ENCODE measurements around the gene ANKH.

Gene ANKH

DNA sequence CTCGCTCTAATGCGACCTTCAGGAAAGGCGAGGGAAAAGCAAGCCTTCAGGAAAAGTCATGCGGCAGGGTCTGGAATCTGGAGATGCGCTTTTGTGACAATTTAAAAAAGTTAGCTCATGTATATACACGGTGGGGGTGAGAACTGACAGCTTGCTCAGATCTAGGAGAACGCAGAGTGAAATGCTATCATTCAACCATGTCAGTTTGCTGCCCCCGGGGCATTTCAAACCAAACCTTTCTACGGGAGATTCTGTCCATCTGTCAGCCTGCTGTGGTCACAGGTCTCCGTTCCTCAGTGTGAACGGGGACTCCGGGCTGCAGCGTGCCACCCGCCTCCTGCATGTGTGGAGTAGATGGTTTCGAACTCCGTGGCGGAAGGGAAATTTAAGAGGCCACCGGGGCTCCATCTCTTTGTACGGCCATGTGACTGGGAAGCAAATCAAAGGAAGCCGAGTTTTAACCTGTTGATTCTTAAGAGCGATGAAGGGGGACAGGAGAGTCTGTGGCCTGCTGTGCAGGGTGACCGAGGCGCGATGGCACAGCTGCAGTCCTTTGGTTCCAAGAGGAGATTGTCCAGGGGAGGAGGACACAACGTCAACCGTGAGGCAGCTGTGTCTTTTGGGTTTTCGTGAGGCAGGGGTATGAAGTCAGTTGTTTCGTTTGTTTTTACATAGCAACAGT is 161.1 kb downstream of the ANKH start:
- no peak for DNase-seq

DNA sequence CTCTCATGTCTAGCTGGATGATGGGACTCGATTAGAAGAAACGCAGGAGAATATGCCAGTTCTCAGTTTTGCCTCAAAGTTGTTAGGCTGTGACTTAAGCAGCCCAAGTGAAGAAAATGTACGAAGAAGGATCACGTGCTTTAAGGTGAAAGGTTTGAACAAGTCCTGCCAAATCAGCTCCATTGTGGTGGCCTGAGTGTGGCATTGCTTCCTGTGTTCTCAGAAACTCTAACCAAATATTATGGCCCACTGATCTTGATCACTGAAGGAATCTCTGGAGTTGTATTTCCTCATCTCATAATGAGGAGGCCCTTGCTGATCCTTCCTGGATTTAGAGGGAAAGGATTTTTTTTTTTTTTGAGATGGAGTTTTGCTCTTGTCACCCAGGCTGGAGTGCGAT is 163.0 kb downstream of the ANKH start:
- DNase-seq = no peak

DNA sequence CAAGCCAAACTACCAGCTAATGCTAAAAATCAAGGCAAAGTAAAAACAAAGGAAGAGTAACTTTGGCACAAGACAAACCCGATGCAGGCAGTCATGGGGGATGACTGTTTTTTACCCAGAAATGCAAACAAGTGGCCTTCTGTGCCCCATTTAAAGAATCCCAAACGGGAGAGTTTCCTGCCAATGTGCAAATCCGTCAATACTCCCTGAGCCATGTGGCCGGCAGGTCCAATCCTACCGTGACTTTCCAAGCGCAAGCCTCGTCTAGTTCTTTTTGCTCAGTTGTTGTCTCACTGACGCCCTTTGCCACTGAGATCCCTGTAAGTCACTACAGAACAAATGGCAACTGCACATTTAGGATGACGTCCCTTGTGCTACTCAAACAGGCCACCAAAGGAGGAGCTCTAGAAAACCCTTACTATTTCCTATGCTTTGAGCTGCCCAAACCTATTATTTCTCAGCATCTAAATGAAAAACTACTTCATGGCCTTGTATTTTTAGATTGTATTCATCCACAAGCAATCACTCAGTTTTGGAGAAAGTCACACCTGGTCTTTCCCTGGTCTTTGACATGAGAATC is 163.7 kb downstream of the ANKH start:
- no peak for DNase-seq

DNA sequence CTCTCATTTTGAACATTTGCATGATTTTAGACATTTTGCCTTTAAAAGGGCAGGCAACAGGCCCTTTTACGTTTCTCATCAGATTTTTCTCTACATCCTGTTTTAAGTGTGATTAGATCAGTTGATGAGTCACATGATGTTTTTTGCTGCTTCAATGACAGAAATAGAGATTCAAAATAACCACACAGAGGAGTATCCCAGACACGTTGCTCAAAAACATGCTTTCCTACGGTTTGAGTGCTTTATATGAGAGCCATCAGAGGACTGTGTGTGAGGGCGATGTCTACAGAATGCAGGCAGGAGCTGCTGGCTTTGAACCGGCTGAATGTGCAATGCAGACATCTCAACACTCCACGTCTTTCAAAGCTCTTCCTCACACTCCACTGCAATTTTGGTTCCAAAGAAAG is 165.0 kb downstream of the ANKH start:
- DNase-seq = peak; percentile 75

DNA sequence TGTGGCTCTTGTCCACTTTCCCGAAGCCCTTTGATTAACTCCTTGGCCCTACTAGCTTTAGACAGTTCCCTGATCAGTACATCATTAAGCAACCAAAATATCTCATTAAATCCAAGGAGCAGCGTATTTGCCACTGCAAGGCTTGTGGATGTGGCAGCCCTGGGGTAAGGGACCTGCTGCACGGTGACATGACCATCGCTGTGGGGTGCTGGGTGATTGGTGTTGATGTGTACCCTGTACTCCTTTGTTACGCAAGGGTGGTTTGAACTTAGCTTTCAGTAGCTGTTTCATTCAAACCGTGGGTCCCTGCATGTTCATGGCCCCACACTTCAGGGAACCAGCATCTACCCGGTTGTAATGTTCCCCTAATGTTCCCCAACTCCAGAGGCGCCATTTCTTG is 166.0 kb downstream of the ANKH start:
- no peak for DNase-seq

DNA sequence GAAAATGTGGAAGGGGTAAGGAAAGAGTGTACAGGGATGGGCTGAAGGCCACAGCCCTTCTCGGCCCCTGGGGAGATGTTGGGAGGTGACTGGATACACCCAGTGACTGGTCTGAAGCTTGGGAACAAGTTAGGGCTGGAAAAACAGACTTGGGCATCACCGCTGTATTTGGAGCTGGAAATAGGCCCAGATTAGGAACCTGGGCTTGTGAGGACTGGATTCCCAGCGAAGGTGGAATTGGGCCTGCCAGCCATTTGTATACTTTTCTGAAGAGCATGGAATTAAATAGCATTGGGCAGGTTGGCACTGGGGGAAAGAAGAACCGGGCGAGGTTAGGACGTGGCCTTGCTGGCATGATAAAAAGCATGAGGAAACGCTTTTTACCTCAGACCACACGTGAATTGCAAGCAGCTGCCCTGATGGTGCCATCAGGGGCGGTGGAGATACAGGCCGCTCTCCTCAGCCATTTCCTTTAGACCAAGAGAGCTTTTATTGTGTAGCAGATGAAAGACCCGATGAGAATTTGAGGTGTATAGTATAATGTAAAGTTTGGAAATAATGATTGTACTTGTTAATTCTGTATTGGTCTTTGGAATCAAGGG is 169.2 kb downstream of the ANKH start:
- DNase-seq = no peak

DNA sequence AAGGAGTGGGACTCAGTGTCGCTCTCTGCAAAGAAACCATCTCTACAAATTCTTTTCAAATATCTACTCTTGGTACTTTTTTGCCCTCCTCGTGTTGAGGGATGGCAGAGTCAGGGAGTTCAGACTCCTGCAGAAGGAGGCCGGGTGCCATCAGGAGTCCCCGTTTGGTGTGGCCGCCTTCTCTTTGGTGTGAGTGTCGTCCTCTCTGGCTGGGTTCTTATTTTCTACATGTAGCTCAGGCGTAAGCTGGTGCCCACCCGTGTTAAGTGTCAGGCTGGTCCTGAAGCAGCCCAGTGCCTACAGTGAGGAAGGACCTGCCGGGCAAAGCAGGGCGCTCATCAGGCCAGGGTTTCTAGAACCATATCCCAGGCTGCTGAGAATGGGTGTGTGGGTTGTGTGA is 170.0 kb downstream of the ANKH start:
- DNase-seq = no peak

DNA sequence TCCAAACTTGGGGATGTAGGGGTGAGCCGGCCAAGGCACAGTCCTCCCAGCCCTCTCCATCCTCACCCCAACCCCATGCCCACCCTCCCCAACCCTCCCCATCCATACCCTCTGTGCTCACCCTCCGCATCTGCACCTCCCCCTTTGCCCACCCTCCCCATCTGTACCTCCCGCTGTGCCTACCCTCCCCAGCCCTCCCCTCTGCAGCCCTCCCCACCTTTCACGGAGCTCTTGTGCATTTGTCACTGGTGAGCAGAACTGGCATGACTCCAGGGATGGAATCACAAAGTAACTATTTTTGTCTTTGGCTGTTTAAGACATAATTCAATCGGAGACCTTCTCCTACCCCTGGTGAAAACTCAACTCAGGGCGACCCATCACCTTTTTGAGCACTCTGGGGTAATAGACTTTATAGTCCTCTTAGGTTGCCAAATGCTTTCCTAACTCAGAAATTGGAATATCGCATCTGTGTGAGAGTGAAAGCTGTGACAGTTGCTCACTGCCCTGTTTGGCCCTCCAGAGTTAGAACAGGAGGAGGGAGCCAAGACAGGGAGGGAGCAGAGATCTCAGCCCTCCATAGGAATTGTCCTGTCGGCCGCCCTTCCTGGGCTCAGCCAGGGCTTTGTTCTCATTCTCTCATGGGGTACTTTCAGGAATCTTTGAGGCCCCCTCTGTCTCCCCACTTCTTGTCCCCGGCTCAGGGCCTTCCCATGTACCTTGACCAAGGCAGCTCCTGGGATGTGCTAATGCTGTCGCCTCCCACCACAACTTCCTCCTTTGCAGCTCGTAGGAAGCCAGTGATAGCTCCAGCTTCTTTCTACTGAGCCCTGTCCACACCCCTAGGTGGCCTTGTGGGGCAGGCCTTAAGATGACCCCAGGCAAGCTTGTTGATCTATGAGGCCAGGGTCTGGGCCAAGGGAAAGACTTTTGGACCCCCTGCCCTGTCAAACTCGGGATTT is 170.8 kb downstream of the ANKH start:
- DNase-seq = no peak

DNA sequence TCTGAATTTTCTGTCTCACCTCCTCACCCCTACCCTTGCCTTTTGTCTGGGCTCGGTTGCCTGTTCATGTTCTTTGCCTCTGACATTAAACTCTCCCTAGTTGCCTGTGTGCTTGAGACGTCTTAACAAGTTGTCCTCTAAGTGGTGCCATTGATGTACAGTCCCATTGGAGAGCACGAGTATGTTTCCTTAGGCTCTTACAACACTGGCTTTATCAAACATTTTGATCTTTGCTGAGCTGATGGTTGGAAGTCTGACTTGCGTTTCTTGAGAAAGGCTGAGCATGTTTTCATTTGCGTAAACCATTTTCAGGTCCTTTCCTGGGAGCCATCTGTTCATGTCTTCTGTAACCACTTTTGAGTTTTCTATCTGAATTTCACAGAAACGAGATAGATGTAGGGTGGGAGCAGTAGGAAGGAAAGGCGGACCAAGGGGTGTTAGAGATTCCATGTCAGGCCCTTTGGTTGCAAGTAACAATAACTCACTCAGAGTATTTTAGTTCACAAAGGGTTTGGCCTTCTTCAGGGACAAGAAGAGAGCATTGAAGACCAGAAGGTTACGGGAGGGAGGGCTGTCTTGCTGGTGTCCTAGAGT is 171.7 kb downstream of the ANKH start:
- DNase-seq = no peak

DNA sequence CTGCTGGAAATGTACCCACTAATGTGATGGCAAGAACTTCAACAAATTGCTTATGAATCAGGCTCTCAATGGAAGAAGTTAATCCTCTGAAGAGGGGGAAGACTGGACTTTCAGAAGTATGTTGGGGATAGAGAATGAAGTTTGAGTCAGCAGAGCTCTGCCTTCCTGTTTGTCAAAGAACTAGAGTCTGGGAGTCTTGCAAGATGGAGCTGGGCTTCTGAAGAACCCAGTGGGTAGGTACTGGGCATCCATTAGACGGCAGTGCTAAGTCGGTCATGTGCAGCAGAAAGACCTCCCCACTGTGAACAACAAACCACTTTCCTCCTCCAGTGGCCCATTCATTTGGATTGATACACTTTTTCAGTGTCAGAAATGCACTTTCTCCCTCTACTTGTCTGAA is 172.4 kb downstream of the ANKH start:
- DNase-seq = no peak

DNA sequence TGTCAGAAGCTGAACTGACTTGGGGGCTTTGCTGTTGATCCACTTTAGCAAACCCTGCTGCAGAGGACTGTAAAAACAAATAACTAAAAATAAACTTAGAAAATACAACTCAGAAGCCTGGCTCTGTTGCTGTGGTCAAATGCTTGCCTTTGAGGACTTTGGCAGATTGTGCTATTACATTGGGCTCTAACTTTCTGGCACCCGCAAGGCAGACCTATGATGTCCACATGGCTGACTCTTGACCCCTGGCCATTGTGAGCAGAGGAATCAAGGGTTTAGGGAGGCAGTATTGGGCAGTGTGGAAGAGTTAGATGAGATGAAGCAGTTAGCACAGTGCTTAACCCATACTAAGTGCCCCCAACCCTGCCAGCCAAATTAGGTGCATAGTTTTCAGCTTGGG is 173.1 kb downstream of the ANKH start:
- DNase-seq = no peak

DNA sequence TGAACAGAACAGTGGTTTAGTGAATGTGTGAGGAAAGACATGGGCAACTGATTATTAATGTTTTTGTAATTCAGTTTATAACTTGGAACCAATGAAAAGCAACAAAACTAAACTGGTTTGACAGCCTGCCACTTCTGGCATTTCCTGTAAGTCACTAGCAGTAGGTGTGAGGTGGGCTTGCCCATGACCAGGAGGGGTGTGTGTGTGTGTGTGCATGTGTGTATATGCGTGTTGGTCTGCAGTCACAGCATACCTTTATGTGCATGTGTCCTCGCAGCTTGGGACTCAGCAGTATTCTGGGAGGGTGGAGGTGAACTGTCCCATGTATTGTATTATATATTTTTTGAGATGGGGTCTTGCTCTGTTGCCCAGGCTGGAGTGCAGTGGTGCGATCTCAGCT is 174.7 kb downstream of the ANKH start:
- DNase-seq = no peak

DNA sequence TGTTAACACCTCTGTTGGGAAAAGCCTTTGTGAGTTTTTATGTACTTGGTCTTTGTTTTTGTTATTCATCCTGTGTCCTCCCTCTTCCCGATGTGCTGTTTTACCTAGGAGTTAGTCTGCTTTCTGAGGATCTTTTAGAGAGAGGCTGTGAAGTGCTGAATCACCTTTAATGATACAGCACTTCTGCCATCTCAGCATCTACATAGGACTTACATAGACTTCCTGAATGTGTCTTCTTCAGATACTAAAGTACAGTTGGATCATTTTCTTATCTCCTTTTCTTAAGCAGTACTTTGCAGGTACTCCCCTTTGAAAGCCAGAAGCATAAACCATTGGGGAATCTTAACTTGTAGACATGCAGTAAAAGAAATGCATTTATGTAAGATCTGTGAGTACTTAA is 175.5 kb downstream of the ANKH start:
- no peak for DNase-seq

DNA sequence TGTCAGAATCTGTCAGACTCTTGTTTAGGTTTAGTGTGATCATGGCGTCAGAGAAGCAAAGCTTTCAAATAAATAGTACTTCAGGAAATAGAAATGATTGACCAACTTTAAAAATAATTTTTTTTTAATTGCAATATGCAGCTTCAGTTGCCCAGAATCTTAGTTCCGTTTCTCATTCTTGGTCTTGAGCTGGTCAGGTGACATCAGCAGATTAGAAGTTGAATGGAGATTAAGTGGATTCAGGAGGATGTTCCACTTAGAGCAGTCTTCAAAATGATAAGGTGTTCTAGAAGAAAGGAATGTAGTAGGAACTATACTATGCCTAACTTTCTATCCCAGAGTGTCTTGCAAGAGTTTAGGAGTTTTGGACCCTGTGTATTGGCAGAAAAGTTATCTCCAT is 176.4 kb downstream of the ANKH start:
- no peak for DNase-seq

DNA sequence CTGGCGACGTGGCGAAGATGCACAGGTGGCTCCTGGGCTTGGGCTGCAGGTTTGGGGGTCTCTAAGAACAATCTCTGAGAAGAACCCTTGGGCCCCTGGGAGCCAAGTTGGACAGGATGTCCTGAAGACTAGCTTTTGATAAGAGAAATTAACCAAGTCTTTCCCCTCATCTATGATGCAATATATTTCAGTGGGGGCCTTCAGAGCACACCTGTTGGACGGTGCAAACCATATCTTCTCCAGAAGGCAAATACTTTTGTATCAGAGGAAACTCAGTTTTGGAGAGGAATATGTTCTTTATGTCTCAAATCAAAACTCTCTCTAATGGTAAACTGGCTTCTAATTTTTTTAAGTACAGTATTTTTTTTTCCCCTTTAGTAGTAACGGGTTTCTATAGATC is 178.5 kb downstream of the ANKH start:
- DNase-seq = no peak

DNA sequence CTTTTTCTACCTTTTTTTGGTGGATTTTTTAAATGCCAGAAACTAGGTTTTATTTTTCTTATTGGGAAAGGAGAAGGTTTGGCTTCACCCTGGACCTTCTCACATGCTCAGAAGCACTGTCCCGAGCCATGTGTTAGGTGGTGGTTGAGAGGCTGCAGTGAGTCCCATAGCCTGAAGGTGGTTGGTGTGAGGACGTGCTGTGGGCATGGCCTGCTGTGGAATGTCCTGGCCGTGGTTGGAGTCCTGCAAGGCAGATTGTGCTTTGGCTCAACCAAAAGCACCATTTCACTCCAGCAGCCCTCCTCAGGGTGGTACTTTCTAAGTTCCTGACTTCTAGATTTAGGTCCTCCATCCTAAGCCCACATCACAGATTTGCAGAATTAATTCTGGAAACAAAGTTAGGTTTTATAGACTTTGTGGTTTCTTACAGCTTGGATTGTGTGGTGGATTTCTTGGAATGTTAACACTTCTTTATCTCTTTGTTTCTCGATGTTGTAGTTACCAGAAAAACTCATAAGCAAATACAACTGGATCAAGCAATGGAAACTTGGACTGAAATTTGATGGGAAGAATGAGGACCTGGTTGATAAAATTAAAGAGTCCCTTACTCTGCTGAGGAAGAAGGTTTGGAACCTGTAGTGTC is 184.4 kb downstream of the ANKH start:
- DNase-seq = no peak

DNA sequence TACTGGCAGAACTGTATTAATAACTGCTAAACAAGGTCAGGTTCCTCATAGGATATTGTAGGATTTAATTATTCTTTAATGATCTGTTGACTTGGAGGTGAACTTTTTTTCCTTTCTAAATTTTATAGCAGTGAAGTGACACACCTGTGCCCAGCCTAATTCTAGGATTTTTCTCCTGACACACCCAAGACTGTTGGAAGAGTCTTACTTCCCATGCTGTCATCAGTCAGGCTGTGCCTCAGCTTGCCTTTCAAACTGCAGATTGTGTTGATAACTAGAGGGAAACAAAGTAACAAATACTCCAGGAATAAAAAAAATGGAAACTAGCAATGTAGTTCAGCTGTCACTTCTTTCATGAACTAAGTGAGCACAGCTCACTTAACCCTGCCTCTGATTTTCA is 185.1 kb downstream of the ANKH start:
- no peak for DNase-seq

DNA sequence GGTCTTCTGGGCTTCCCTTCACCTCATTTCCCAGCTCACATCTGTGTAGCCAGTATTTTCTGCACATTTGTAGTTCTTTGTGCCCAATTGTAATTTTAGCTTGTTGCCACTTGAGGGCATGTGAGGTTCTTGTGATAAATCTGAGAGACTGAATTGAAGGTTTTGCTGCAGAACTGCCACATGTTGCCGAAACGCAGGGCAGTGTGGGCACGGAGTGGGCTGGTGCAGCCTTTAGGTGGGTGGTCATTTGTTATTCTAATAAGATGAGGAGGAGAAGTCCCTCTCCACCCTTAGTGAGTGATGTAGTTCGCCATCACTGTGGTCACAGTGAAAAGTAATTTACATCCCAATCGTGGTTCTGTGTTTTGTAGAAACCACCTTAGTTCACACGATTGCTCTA is 185.8 kb downstream of the ANKH start:
- peak; percentile 71 for DNase-seq

DNA sequence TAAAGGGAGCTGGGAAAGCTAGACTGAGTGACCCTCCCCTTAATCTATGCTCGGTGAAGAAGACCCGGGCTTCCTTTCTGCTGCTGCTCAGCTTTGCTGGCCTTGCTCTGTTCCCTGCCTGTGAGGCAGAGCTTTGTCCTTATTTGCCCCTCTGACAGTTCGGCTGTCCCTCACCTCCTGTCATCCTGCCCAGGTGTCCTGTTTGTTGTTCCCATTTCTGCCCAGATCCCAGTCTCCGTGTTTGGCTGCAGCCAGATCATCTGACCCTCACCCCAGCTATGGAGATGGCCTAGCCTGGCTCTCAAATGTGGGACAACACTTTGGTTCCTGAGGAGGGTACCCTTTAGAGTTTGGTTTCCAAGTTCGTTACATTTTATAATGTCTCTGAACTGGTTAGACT is 186.8 kb downstream of the ANKH start:
- DNase-seq = no peak

DNA sequence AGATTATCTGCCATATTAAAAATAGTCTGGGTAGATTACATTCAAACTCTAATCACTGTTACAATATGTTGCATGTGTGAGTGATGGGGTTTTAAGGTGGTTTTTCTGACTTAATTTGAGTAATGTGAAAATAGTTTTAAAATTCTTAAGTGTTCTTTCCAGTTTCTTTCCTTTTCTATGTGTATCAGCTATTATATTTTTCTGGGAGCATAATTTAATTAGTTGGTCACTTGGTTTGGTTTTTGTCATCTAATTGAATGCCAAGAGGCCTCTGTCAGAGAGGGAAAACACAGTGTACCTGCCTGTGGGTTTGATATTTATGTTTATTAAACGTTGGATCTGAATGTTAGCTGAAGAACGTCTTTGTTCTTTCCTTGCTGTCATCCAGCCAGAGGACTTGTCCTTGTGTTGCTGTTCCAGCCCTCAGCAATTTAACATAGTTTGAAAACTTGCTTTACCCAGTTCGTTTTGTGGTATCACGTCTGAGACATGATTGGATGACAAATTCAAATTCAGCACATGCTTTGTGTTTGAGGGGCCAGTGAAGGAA is 187.6 kb downstream of the ANKH start:
- DNase-seq = no peak

DNA sequence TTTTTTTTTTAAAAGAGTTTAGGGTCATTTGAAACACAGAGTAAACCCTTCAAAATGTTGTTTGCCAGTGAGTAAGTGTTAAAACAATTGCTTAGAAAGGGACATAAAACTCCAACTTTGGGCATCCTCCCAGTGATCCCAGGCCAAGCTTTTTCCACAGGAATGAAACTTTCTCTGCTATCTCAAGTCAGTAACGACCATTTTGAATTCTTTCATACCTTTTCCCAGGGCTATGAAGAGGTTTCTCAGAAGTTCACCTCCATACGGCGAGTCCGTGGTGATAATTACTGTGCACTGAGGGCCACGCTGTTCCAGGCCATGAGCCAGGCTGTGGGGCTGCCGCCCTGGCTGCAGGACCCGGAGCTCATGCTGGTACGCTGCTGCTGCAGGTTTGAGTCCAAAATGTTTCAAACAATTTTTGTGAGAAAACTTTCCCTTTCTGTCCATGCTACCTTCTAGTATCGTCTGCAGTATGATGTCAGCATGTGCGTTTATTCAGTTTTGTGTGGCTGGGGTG is 190.3 kb downstream of the ANKH start:
- DNase-seq = no peak

DNA sequence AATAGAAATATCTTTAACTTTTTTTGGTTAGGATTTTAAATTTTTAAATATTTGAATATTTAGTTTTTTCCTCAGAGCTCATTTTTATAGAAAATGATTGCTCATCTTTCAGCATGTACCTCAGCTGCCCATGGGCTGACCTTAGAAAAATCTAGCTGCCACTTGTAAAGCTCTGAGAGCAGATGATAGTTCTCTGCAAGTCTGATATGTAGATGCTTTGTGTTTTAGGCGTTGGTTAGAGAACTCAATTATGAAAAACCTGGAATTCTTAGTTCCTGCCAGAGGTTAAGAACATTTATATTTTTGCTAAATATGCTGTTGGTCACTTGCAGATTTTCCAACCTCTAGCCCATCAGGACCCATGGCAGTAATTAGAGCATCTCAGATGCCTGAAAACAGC is 192.0 kb downstream of the ANKH start:
- DNase-seq = no peak
